ENCODE data around the gene ANKFY1.

ANKFY1 gene

GRCh38 chr17:4174556-4174955, 89.2 kb downstream of the ANKFY1 start:
- H3K4me3 ChIP-seq (ENCODE audit: low read depth, low read length), result no peak overlapping the region
- TF ChIP-seq CTCF (IDR thresholded peaks at IDR 0.05; ENCODE audit: insufficient read depth, low read depth, low read length, missing control alignments), result no peak
- DNase-seq (ENCODE audit: low read depth), result no peak

- no peak for DNase-seq (ENCODE audit: low read depth)
- no peak for TF ChIP-seq CTCF (IDR thresholded peaks at IDR 0.05; ENCODE audit: insufficient read depth, low read depth, low read length, missing control alignments)
Observed at GRCh38 chr17:4173781-4174180, 90.0 kb downstream of the ANKFY1 start.

GRCh38 chr17:4172356-4172755, 91.4 kb downstream of the ANKFY1 start:
- H3K4me3 ChIP-seq (ENCODE audit: low read depth, low read length), result no peak overlapping the region
- no peak for DNase-seq (ENCODE audit: low read depth)
- TF ChIP-seq CTCF (IDR thresholded peaks at IDR 0.05; ENCODE audit: insufficient read depth, low read depth, low read length, missing control alignments), result no peak

More at GRCh38 chr17:4173781-4174180, 90.0 kb downstream of the ANKFY1 start:
- no peak overlapping the region for H3K4me3 ChIP-seq (ENCODE audit: low read depth, low read length)

GRCh38 chr17:4170639-4171280, 93.0 kb downstream of the ANKFY1 start:
- H3K4me3 ChIP-seq (ENCODE audit: low read depth, low read length), result no peak overlapping the region
- no peak for TF ChIP-seq CTCF (IDR thresholded peaks at IDR 0.05; ENCODE audit: insufficient read depth, low read depth, low read length, missing control alignments)
- no peak for DNase-seq (ENCODE audit: low read depth)

- no peak for TF ChIP-seq CTCF (IDR thresholded peaks at IDR 0.05; ENCODE audit: insufficient read depth, low read depth, low read length, missing control alignments)
- DNase-seq (ENCODE audit: low read depth), result no peak
- no peak overlapping the region for H3K4me3 ChIP-seq (ENCODE audit: low read depth, low read length)
Observed at GRCh38 chr17:4167786-4168185, 96.0 kb downstream of the ANKFY1 start.

GRCh38 chr17:4166419-4166818, 97.4 kb downstream of the ANKFY1 start:
- H3K4me3 ChIP-seq (ENCODE audit: low read depth, low read length), result no peak overlapping the region
- DNase-seq (ENCODE audit: low read depth), result no peak
- no peak for TF ChIP-seq CTCF (IDR thresholded peaks at IDR 0.05; ENCODE audit: insufficient read depth, low read depth, low read length, missing control alignments)

All from GM12865 (cell line).